H9 (cell line): ENCODE results near the gene DENND1A. TPM values are rescaled to one million over a fixed set of nuclear protein-coding genes. Genes with fewer than 3 reads are reported as not detected.
A peak's percentile ranks its signal among the peaks of the same experiment; 100 is the strongest.

ENCODE experiments used
- DNase-seq: peaks from one replicate; pipeline ENCODE4 v3.0.0-alpha.2; 2017
- H2AFZ ChIP-seq: one replicate; pipeline ENCODE4 v1.6.1; 2013; ENCODE audit warnings: mild to moderate bottlenecking, low read length, control low read depth, moderate library complexity
- H2AK5ac ChIP-seq: 2 replicates; pipeline ENCODE4 v1.6.1; 2013; ENCODE audit warnings: low read length, control low read depth, mixed read lengths; ENCODE audit not compliant: insufficient read length
- H2BK120ac ChIP-seq: one replicate; pipeline ENCODE4 v1.6.1; 2013; ENCODE audit warnings: low read depth, mild to moderate bottlenecking, low read length, control low read depth, inconsistent platforms; ENCODE audit not compliant: poor library complexity, severe bottlenecking
- H2BK12ac ChIP-seq: 2 replicates; pipeline ENCODE4 v1.6.1; 2013; ENCODE audit warnings: low read length, control low read depth, mixed read lengths, low read depth; ENCODE audit not compliant: insufficient read length
- H2BK15ac ChIP-seq: 2 replicates; pipeline ENCODE4 v1.6.1; 2013; ENCODE audit warnings: low read depth, low read length, control low read depth
- H2BK20ac ChIP-seq: one replicate; pipeline ENCODE4 v1.6.1; 2013; ENCODE audit warnings: low read depth, mild to moderate bottlenecking, low read length, control low read depth, inconsistent platforms; ENCODE audit not compliant: poor library complexity, severe bottlenecking
- H2BK5ac ChIP-seq: 2 replicates; pipeline ENCODE4 v1.6.1; 2013; ENCODE audit warnings: low read length, control low read depth, mixed read lengths; ENCODE audit not compliant: insufficient read length
- H3K14ac ChIP-seq: 2 replicates; pipeline ENCODE4 v1.6.1; 2013; ENCODE audit warnings: low read length, control low read depth; ENCODE audit not compliant: insufficient read depth
- H3K18ac ChIP-seq: 2 replicates; pipeline ENCODE4 v1.6.1; 2013; ENCODE audit warnings: low read depth, mild to moderate bottlenecking, mixed read lengths, low read length, control low read depth; ENCODE audit not compliant: insufficient read length
- H3K23ac ChIP-seq: 2 replicates; pipeline ENCODE4 v1.6.1; 2013; ENCODE audit warnings: low read length, control low read depth, mixed read lengths, low read depth; ENCODE audit not compliant: insufficient read length
- H3K23me2 ChIP-seq: 2 replicates; pipeline ENCODE4 v1.6.1; 2013; ENCODE audit warnings: low read depth, mild to moderate bottlenecking, mixed read lengths, low read length, control low read depth; ENCODE audit not compliant: insufficient read length, poor library complexity, severe bottlenecking
- H3K27ac ChIP-seq: 2 replicates; pipeline ENCODE4 v1.5.1; 2013; ENCODE audit warnings: low read length, control low read depth, mixed read lengths, low read depth; ENCODE audit not compliant: insufficient read length
- H3K27me3 ChIP-seq: 2 replicates; pipeline ENCODE4 v1.6.1; 2013; ENCODE audit warnings: low read length, control low read depth, inconsistent platforms; ENCODE audit not compliant: insufficient read depth
- H3K4ac ChIP-seq: 2 replicates; pipeline ENCODE4 v1.6.1; 2013; ENCODE audit warnings: low read depth, mild to moderate bottlenecking, control low read depth, inconsistent platforms, low read length, moderate library complexity
- H3K4me1 ChIP-seq: 2 replicates; pipeline ENCODE4 v1.6.1; 2013; ENCODE audit warnings: low read length, control low read depth, inconsistent platforms; ENCODE audit not compliant: insufficient read depth
- H3K4me2 ChIP-seq: 2 replicates; pipeline ENCODE4 v1.6.1; 2013; ENCODE audit warnings: low read length, control low read depth, mixed read lengths; ENCODE audit not compliant: insufficient read length, insufficient read depth
- H3K56ac ChIP-seq: 2 replicates; pipeline ENCODE4 v1.6.1; 2013; ENCODE audit warnings: low read depth, mild to moderate bottlenecking, mixed read lengths, low read length, control low read depth; ENCODE audit not compliant: insufficient read length
- H3K79me1 ChIP-seq: 2 replicates; pipeline ENCODE4 v1.6.1; 2013; ENCODE audit warnings: low read depth, mild to moderate bottlenecking, moderate library complexity, low read length, control low read depth, inconsistent platforms; ENCODE audit not compliant: insufficient read depth, poor library complexity, severe bottlenecking
- H3K79me2 ChIP-seq: 2 replicates; pipeline ENCODE4 v1.6.1; 2013; ENCODE audit warnings: low read length, control low read depth, inconsistent platforms; ENCODE audit not compliant: insufficient read depth
- H3K9ac ChIP-seq: 2 replicates; pipeline ENCODE4 v1.6.1; 2013; ENCODE audit warnings: low read length, control low read depth, mixed read lengths; ENCODE audit not compliant: insufficient read length; ENCODE audit errors: extremely low read depth
- H3K9me3 ChIP-seq: one replicate; pipeline ENCODE4 v1.6.1; 2013; ENCODE audit warnings: low read depth, low read length, inconsistent platforms; ENCODE audit not compliant: control insufficient read depth
- H3T11ph ChIP-seq: one replicate; pipeline ENCODE4 v1.6.1; 2013; ENCODE audit warnings: mild to moderate bottlenecking, low read length, control low read depth, inconsistent platforms
- H4K20me1 ChIP-seq: one replicate; pipeline ENCODE4 v1.6.1; 2013; ENCODE audit not compliant: control insufficient read depth, insufficient read length, insufficient read depth
- H4K5ac ChIP-seq: 2 replicates; pipeline ENCODE4 v1.6.1; 2013; ENCODE audit warnings: low read depth, mild to moderate bottlenecking, mixed read lengths, low read length, control low read depth; ENCODE audit not compliant: insufficient read length
- H4K8ac ChIP-seq: replicated peaks from 2 replicates; pipeline ENCODE4 v1.6.1; 2013; ENCODE audit warnings: low read length, control low read depth, mixed read lengths, low read depth; ENCODE audit not compliant: insufficient read length
- H4K91ac ChIP-seq: 2 replicates; pipeline ENCODE4 v1.6.1; 2013; ENCODE audit warnings: low read depth, mild to moderate bottlenecking, moderate library complexity, mixed read lengths, low read length, control low read depth; ENCODE audit not compliant: insufficient read length
- H3K27ac Mint-ChIP-seq, 3 experiments: 2 replicates in 2 of 3; 3 replicates in 1 of 3; pipeline ENCODE4 v1.8.0; 2020 to 2021; ENCODE audit warnings: mixed read lengths in 3 of 3, mild to moderate bottlenecking in 1 of 3, moderate library complexity in 1 of 3
- H3K27me3 Mint-ChIP-seq: 2 replicates; pipeline ENCODE4 v1.8.0; 2021; ENCODE audit warnings: low read depth, mild to moderate bottlenecking, moderate library complexity, mixed read lengths
- H3K36me3 Mint-ChIP-seq, 3 experiments: 2 replicates in 2 of 3; 3 replicates in 1 of 3; pipeline ENCODE4 v1.8.0; 2020 to 2021; ENCODE audit warnings: low read depth in 3 of 3, mixed read lengths in 3 of 3; ENCODE audit not compliant: insufficient read depth in 1 of 3
- H3K4me1 Mint-ChIP-seq, 2 experiments: 2 replicates each; pipeline ENCODE4 v1.8.0; 2020; ENCODE audit warnings: mixed read lengths in 2 of 2
- H3K4me3 Mint-ChIP-seq, 2 experiments: 2 replicates in 1 of 2; 3 replicates in 1 of 2; pipeline ENCODE4 v1.8.0; 2020 to 2021; ENCODE audit warnings: mild to moderate bottlenecking in 2 of 2, mixed read lengths in 2 of 2, moderate library complexity in 1 of 2
- H3K9me3 Mint-ChIP-seq, 2 experiments: 2 replicates in 1 of 2; 3 replicates in 1 of 2; pipeline ENCODE4 v1.8.0; 2020; ENCODE audit warnings: mild to moderate bottlenecking in 2 of 2, mixed read lengths in 2 of 2, moderate library complexity in 1 of 2
- CTCF ChIP-seq: fragments of 200-600 bp; sonication (generic); conservative IDR thresholded peaks from 3 replicates; pipeline ENCODE4 v1.8.0; 2021; ENCODE audit warnings: antibody characterized with exemption, mild to moderate bottlenecking
- WGBS: extraction: QIAGEN DNeasy Blood & Tissue Kit; methylation state at CpG from one replicate; pipeline ENCODE4 v1.1.7; 2013; ENCODE audit warnings: missing lambda C conversion rate, low lambda C conversion rate, mixed read lengths; ENCODE audit not compliant: insufficient read length; ENCODE audit errors: extremely low coverage; 5-methylcytosine and 5-hydroxymethylcytosine counted together
- total RNA-seq: library from RNA; stranded (reverse); gene quantifications from 2 replicates; pipeline ENCODE4 v1.2.1, GENCODE V29; 2021

The DENND1A gene
- total RNA-seq, 1 experiment from 2014 or later: 20.4 TPM

- no peak overlapping the region for H3K56ac ChIP-seq
- H3K9me3 ChIP-seq: no peaks in the 10 kb centered on the region
- H3K4ac ChIP-seq: no peak overlapping the region
- H4K5ac ChIP-seq: no peak overlapping the region
- H3K4me1 Mint-ChIP-seq: peaks cover 18 to 29% of the 10 kb centered on the region in 2 experiments
- no peak overlapping the region for H3T11ph ChIP-seq
- no peak overlapping the region for H3K18ac ChIP-seq
- H3K4me2 ChIP-seq: no peak overlapping the region
- H2AFZ ChIP-seq: no peak overlapping the region
- H3K9me3 Mint-ChIP-seq: no peaks in the 10 kb centered on the region
- H2BK20ac ChIP-seq: no peak overlapping the region
- H3K36me3 Mint-ChIP-seq: peaks cover 0 to 4% (median 0%) of the 10 kb centered on the region in 3 experiments; a peak in 2 of 7 replicates
- H3K4me3 Mint-ChIP-seq: no peak overlapping the region
- H3K4me1 ChIP-seq: peaks cover 4% of the 10 kb centered on the region; the same call in 1 of the 2 replicates
- no peak for TF ChIP-seq CTCF
- no peaks in the 10 kb centered on the region for H3K27me3 Mint-ChIP-seq
- H2BK15ac ChIP-seq: no peak overlapping the region
- H2AK5ac ChIP-seq: no peak overlapping the region
- no CpG with 5 or more reads among the region's 11 CpGs for WGBS
- DNase-seq: peak; percentile 28
- peak overlapping the region in 1 of 3 experiments; percentile 20; a peak in 2 of 7 replicates for H3K27ac Mint-ChIP-seq
- no peaks in the 10 kb centered on the region for H3K27me3 ChIP-seq
- no peak overlapping the region for H2BK120ac ChIP-seq
- H2BK5ac ChIP-seq: no peak overlapping the region
- no peak overlapping the region for H4K91ac ChIP-seq
- no peak overlapping the region for H3K14ac ChIP-seq
- no peaks in the 10 kb centered on the region for H3K23me2 ChIP-seq
- H2BK12ac ChIP-seq: no peak overlapping the region
- H3K79me1 ChIP-seq: no peaks in the 10 kb centered on the region
- no peak overlapping the region for H4K8ac ChIP-seq
- no peaks in the 10 kb centered on the region for H3K79me2 ChIP-seq
- no peak overlapping the region for H3K27ac ChIP-seq
- no peak overlapping the region for H3K9ac ChIP-seq
- H3K23ac ChIP-seq: no peak overlapping the region
- H4K20me1 ChIP-seq: no peaks in the 10 kb centered on the region
These were observed 489.7 kb downstream of the DENND1A start for GRCh38 chr9:123440256-123440655.
